Epithelial cell of prostate (primary cell): Measurements from ENCODE around the gene POFUT2.

Experiments
- DNase-seq: peaks from one replicate; pipeline ENCODE4 v3.0.0-alpha.2; 2011; ENCODE audit warnings: low read depth, low spot score
- H3K27ac ChIP-seq: fragments of 450-650 bp; 2 replicates; pipeline ENCODE4 v1.5.1; 2017; ENCODE audit warnings: mild to moderate bottlenecking

POFUT2 gene

GRCh38 chr21:45286671-45287437, 841 bp downstream of the POFUT2 start:
- H3K27ac ChIP-seq = no peak overlapping the region
- DNase-seq = no peak

- H3K27ac ChIP-seq = no peak overlapping the region
- no peak for DNase-seq
These were observed 2.3 kb downstream of the POFUT2 start for GRCh38 chr21:45285266-45285931.

GRCh38 chr21:45284456-45284741, 3.3 kb downstream of the POFUT2 start:
- no peak overlapping the region for H3K27ac ChIP-seq
- DNase-seq = no peak

GRCh38 chr21:45283611-45284455, 3.9 kb downstream of the POFUT2 start:
- no peak for DNase-seq
- H3K27ac ChIP-seq = no peak overlapping the region

- H3K27ac ChIP-seq = no peak overlapping the region
- DNase-seq = no peak
These were observed 4.6 kb downstream of the POFUT2 start for GRCh38 chr21:45283035-45283610.

- H3K27ac ChIP-seq = no peak overlapping the region
- DNase-seq = no peak
These were observed 5.2 kb downstream of the POFUT2 start for GRCh38 chr21:45282283-45283034.

- DNase-seq = no peak
- no peak overlapping the region for H3K27ac ChIP-seq
These were observed 6.0 kb downstream of the POFUT2 start for GRCh38 chr21:45281411-45282282.

GRCh38 chr21:45280969-45281368, 6.7 kb downstream of the POFUT2 start:
- no peak overlapping the region for H3K27ac ChIP-seq

GRCh38 chr21:45280178-45280821, 7.4 kb downstream of the POFUT2 start:
- no peak for DNase-seq
- H3K27ac ChIP-seq = no peak overlapping the region

More at GRCh38 chr21:45280969-45281368, 6.7 kb downstream of the POFUT2 start:
- DNase-seq = no peak

GRCh38 chr21:45279446-45280177, 8.1 kb downstream of the POFUT2 start:
- no peak overlapping the region for H3K27ac ChIP-seq
- no peak for DNase-seq

GRCh38 chr21:45278156-45278911, 9.4 kb downstream of the POFUT2 start:
- H3K27ac ChIP-seq = no peak overlapping the region
- no peak for DNase-seq

- no peak for DNase-seq
- no peak overlapping the region for H3K27ac ChIP-seq
These were observed 10.3 kb downstream of the POFUT2 start for GRCh38 chr21:45277101-45278045.

- no peak overlapping the region for H3K27ac ChIP-seq
These were observed 11.1 kb downstream of the POFUT2 start for GRCh38 chr21:45276596-45276995.

GRCh38 chr21:45270306-45270821, 17.3 kb downstream of the POFUT2 start:
- DNase-seq = no peak
- H3K27ac ChIP-seq = no peak overlapping the region

More at GRCh38 chr21:45276596-45276995, 11.1 kb downstream of the POFUT2 start:
- no peak for DNase-seq

GRCh38 chr21:45269861-45270260, 17.8 kb downstream of the POFUT2 start:
- DNase-seq = no peak
- H3K27ac ChIP-seq = no peak overlapping the region

- H3K27ac ChIP-seq = no peak overlapping the region
- no peak for DNase-seq
These were observed 20.3 kb downstream of the POFUT2 start for GRCh38 chr21:45267390-45267760.
